Mucosa of stomach (tissue), 1 donor: ENCODE data around the gene SERPINE1.
"Not testable (repeated sequence)": the region's sequence is repeated elsewhere in the genome, so short reads cannot be mapped to it uniquely, and the experiment has no call there.

Source experiments
- H3K27me3 ChIP-seq: one replicate; pipeline ENCODE4 v1.7.0; 2013; ENCODE audit warnings: mild to moderate bottlenecking, low read length; ENCODE audit not compliant: control insufficient read depth, insufficient read depth
- H3K36me3 ChIP-seq: one replicate; pipeline ENCODE4 v1.7.0; 2013; ENCODE audit warnings: low read length; ENCODE audit not compliant: control insufficient read depth, insufficient read depth
- H3K4me1 ChIP-seq: one replicate; pipeline ENCODE4 v1.7.0; 2013; ENCODE audit warnings: mild to moderate bottlenecking, low read length; ENCODE audit not compliant: control insufficient read depth, insufficient read depth
- H3K4me3 ChIP-seq: one replicate; pipeline ENCODE4 v1.7.0; 2013; ENCODE audit warnings: low read length
- H3K9ac ChIP-seq: one replicate; pipeline ENCODE4 v1.7.0; 2013; ENCODE audit warnings: mild to moderate bottlenecking, low read length, moderate library complexity
- H3K9me3 ChIP-seq: one replicate; pipeline ENCODE4 v1.7.0; 2013; ENCODE audit warnings: mild to moderate bottlenecking, low read length, moderate library complexity; ENCODE audit not compliant: control insufficient read depth
- donor health status: Pancreatic carcinoma.

Gene SERPINE1

GRCh38 chr7:101119876-101120275 lies 7.0 kb upstream of the SERPINE1 start:
- Histone ChIP-seq H3K4me1 (peaks cover 21% of the 10 kb centered on the region), H3K27me3 (peaks cover 3% of the 10 kb centered on the region), H3K9ac (no peak overlapping the region), H3K9me3 (no peaks in the 10 kb centered on the region), H3K4me3 (no peak overlapping the region), H3K36me3 (no peaks in the 10 kb centered on the region)

- H3K36me3 ChIP-seq: no peaks in the 10 kb centered on the region
- H3K4me1 ChIP-seq: peaks cover 23% of the 10 kb centered on the region
- no peaks in the 10 kb centered on the region for H3K9me3 ChIP-seq
- peaks cover 3% of the 10 kb centered on the region for H3K27me3 ChIP-seq
- no peak overlapping the region for H3K9ac ChIP-seq
- no peak overlapping the region for H3K4me3 ChIP-seq
Measured at GRCh38 chr7:101120315-101120714, 6.6 kb upstream of the SERPINE1 start.

DNA sequence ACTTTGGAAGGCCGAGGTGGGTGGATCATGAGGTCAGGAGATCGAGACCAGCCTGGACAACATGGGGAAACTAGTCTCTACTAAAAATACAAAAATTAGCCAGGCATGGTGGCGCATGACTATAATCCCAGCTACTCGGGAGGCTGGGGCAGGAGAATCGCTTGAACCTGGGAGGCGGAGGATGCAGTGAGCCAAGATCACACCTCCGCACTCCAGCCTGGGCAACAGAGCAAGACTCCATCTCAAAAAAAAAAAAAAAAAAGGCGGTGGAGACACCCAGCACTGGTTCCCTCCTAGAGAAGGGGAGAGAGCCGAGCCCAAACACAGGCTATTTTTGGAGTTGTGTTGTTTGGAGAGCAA lies 5.3 kb upstream of the SERPINE1 start:
- H3K4me3 ChIP-seq, H3K9me3 ChIP-seq, H3K36me3 ChIP-seq, H3K27me3 ChIP-seq: not testable (repeated sequence)
- Histone ChIP-seq H3K4me1 (peaks cover 29% of the 10 kb centered on the region), H3K9ac (peak overlapping the region; percentile 83)

- H3K27me3 ChIP-seq: peaks cover 12% of the 10 kb centered on the region
- H3K4me3 ChIP-seq: peak overlapping the region; percentile 74
- peak overlapping the region; percentile 83 for H3K9ac ChIP-seq
- H3K36me3 ChIP-seq: no peaks in the 10 kb centered on the region
- H3K4me1 ChIP-seq: peaks cover 36% of the 10 kb centered on the region
- H3K9me3 ChIP-seq: no peaks in the 10 kb centered on the region
Measured at GRCh38 chr7:101121991-101122932, 4.6 kb upstream of the SERPINE1 start.

DNA sequence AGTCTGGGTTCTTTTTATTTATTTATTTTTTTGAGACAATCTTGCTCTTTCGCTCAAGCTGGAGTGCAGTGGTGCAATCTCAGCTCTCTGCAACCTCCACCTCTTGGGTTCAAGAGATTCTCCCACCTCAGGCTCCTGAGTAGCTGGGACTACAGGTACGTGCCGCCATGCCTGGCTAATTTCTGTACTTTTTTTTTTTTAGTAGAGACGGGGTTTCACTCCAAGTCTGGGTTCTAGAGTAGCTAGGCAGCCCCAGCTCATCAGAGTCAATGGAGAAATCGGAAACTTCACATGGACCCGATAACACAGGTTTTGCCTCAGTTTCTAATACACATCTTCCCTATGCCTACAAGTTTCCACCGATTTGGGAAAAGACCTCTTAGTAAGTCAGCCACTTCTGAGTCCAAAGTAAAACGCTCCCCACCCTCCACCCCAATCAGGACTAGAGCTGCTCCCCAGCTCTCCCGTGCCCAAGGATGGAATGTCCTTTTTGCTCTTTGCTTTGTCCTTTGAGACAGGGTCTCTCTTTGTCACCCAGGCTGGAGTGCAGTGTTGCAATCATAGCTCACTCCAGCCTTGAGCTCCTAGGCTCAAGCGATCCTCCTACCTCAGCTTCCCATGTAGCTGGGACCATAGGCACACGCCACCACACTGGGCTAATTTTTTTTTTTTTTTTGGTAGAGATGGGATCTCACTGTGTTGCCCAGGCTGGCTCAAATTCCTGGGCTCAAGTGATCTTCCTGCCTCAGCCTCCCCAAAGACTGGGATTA lies 3.8 kb upstream of the SERPINE1 start:
- H3K36me3 ChIP-seq: no peaks in the 10 kb centered on the region
- H3K27me3 ChIP-seq: peaks cover 13% of the 10 kb centered on the region
- H3K9ac ChIP-seq: peak overlapping the region; percentile 83
- H3K9me3 ChIP-seq: no peaks in the 10 kb centered on the region
- no peak overlapping the region for H3K4me3 ChIP-seq
- H3K4me1 ChIP-seq: peaks cover 37% of the 10 kb centered on the region

DNA sequence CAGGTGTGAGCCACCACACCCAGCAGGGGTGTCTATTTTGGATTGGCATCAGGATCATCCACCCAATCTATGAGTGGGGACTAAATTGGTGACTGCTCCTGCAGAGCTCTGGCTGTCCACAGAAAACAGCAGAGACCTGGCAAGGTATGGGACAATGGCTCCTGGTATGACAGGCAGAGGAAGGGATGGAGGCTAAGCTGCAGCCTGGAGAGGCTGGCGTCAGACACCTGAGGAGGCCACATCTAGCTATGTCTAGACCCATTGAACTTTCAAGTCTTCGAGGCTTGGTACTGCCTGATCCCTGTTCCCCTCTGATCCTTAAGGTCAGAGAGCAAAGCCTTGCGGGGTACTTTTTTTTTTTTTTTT lies 3.2 kb upstream of the SERPINE1 start:
- Histone ChIP-seq H3K4me3 (no peak overlapping the region), H3K36me3 (no peaks in the 10 kb centered on the region), H3K4me1 (peaks cover 37% of the 10 kb centered on the region), H3K9ac (no peak overlapping the region), H3K9me3 (no peaks in the 10 kb centered on the region), H3K27me3 (peaks cover 18% of the 10 kb centered on the region)

DNA sequence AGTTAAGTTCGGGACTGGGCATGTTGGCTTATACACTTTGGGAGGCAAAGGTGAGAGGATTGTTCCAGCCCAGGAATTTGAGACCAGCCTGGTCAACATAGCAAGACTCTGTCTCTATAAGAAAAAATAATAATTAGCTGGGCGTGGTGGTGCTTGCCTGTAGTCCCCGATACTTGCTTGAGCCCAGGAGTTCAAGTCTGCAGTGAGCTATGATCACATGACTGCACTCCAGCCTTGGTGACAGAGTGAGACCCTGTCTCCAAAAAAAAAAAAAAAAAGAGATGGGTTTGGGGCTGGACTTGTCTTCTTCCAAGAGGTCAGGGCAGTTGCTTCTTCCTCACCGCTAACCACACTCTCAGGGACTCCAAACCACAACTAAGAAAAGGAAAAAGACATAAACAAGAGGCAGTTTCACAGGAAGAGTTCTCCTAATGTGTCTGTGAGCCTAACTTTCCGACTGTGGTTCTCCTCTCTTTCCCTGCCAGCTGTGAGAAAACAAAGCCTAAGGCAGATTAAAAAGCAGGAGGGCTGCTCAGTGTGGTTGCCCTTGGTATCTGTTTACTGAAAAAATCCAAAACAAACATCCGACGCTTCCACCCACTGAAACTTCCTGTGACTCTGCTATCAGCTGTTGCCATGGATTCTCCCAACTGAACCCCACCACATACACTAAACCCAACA lies 2.4 kb upstream of the SERPINE1 start:
- no peaks in the 10 kb centered on the region for H3K9me3 ChIP-seq
- H3K4me3 ChIP-seq: no peak overlapping the region
- H3K9ac ChIP-seq: no peak overlapping the region
- peaks cover 37% of the 10 kb centered on the region for H3K4me1 ChIP-seq
- peaks cover 18% of the 10 kb centered on the region for H3K27me3 ChIP-seq
- H3K36me3 ChIP-seq: no peaks in the 10 kb centered on the region

GRCh38 chr7:101125989-101126650 lies 784 bp upstream of the SERPINE1 start:
- peaks cover 18% of the 10 kb centered on the region for H3K27me3 ChIP-seq
- H3K36me3 ChIP-seq: no peaks in the 10 kb centered on the region
- H3K9ac ChIP-seq: peak overlapping the region; percentile 45
- H3K4me1 ChIP-seq: peaks cover 37% of the 10 kb centered on the region
- no peaks in the 10 kb centered on the region for H3K9me3 ChIP-seq
- no peak overlapping the region for H3K4me3 ChIP-seq

- Histone ChIP-seq H3K9me3 (no peaks in the 10 kb centered on the region), H3K36me3 (no peaks in the 10 kb centered on the region), H3K27me3 (peaks cover 18% of the 10 kb centered on the region), H3K4me3 (no peak overlapping the region), H3K4me1 (peaks cover 28% of the 10 kb centered on the region), H3K9ac (peak overlapping the region; percentile 28)
Measured at GRCh38 chr7:101127460-101128039, 646 bp downstream of the SERPINE1 start.

GRCh38 chr7:101128040-101128834 lies 1.3 kb downstream of the SERPINE1 start:
- Histone ChIP-seq H3K36me3 (no peaks in the 10 kb centered on the region), H3K4me3 (no peak overlapping the region), H3K27me3 (peaks cover 16% of the 10 kb centered on the region), H3K4me1 (peaks cover 24% of the 10 kb centered on the region), H3K9me3 (no peaks in the 10 kb centered on the region), H3K9ac (no peak overlapping the region)
